CD4-positive, alpha-beta T cell treated with Interleukin-4 for 1 hour (primary cell): ENCODE results near the gene TBCK.
"Not testable (repeated sequence)": the region's sequence is repeated elsewhere in the genome, so short reads cannot be mapped to it uniquely, and the experiment has no call there.

ENCODE experiments used
- DNase-seq, 2 donors: peaks; one replicate each; pipeline ENCODE4 v3.0.0-alpha.2; 2020 to 2022

The TBCK gene

DNA sequence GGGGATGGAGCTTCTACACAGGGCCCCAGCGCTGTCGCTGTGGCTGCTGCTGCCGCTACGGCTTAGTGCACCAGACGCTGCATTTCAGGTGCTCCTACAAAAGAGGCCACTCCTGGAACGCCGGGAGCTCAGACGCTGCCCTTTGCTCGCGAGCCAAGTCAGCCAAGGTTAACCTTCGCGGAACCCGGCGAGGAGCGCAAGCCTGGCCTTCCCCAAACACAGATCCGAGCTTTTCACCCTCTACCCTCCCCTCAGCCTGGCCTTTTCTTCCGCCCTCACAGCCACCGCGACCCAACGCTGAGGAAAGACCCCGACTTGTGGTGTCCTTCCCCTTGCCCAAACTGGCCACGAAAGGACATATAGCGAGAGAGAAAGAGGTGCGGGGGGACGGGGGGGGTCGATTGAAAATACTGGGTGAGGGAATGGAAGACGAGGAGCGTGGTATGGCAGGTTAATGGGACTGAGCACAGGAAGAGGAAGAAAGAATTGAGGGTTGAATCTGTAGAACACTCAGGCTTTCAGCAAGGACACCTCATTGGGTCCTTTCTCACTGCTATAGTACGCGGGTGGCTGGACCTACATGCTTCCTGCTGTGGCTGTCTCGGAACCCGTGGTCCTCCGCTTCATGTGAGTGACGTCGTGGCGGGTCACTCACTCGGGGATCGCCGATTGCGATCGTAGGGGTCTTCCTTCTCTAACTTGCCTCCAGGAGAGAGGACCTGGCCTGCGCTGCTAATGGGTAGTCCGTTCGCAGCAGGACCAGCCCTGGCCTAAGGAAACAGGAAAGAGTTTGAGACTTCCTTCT is at the start of gene TBCK, which contains the start of gene AIMP1:
Gene TBCK, minus strand, starts transcription at position 242 of the 805 bp plus-strand sequence. CDS start 7,249 bp downstream, outside the sequence.
Gene AIMP1, plus strand, starts transcription at position 583 of the 805 bp plus-strand sequence. CDS start 8,460 bp downstream, outside the sequence.
- DNase-seq: peak; percentile 92 to 94

DNA sequence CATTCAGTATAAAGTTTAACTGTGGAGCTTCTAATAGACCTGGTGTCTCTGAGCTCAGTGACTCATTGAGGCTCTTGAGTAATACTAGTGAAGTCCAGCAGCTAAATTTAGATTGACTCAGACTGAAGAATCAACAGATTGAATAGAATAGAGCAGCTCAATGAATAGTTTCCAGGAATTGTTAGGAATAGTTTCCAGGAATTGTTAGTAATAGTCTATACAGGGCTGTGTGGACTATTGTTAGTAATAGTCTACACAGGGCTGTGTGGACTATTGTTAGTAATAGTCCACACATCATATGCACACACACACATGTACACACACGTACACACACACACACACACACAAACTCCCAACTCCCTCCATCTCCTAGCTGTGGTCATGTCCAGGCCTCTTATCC is 49.6 kb upstream of the TBCK start:
- DNase-seq: no peak

DNA sequence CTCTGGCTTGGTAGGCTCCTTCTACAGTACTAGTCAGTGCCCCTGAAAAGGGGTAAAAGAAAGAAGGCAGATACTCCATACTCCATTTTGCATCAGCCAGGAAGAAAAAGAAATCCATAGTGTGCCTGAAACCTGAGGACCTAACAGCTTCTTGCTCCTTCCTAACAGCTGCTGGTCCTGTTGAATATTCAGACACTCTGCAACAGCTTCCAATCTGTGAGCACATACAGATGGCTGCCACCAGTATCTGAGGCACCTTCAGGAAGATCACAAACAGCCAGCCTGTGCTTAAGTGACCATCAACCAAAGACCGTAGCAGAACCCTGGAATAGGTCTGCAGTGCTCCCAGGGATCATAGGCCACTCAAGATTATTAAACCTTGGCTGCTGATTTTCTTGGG is 48.3 kb upstream of the TBCK start:
- DNase-seq: no peak

DNA sequence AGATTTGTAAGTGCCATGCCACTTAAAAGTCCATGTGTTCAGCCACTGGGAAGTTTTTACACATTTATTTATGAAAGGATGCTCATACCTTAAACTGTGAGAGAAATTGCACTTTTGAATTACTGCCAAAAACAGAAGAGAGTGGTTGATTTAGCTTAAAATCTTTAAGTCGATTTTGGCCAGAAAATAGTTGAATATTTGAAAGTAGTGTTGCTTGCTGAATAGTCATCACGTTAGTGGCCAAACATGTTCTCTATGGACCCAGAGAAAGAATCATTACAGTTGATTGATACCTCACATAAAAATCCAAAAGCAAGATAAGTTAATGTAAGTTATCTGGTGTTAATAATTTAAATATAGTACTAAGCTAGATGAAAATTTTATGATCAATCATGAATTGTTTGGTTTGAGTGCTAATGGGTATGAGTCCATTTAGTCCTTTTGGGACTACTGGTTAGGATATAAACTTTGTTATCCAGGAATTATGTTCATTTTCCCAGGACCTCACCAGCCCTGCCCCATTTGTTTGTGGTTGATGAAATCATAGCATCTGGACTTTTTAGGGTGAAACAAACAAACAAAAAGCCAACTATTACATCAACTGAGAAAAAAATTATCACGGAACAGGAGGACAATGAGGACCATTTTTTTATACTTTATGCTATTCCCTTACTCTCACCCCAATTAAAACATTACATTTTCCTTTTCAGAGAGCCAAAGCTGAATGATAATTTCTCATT is 46.2 kb upstream of the TBCK start:
- DNase-seq: no peak

DNA sequence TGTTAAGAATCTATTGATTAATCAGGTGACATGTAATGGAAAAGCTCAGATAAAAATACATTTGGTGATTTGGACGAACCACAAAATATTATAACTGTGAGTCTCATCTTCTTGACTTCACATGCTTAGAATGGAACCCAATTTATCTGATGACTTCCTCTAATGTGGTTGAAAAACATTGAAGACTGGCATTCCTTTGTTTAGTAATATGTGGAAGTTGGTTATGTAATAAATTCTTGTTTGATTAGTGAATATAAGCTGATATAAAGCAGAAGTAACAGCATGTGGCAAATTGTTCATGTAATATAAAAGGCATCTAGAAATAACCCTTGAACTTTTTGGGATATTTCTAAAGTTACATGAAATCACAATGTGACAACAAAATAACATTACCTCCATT is 42.9 kb upstream of the TBCK start:
- no peak for DNase-seq

DNA sequence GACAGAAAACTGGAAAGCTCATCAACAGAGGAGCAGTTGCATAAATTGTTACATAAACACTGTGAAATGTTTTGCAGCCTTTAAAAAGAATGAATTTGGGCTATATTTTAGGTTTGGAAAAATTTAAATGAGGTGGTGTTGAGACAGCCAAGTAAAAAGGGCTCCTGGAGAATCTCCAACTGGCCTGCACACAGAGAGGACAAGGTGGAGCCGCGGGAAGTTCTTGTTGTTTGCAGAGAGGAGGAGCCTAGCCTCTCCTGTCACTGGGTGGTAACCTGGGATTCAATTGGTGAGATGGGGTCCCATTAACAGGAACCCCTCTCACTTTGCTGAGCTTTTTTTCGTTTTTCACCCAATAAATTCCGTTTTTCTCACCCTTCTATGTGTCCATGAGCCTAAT is 39.2 kb upstream of the TBCK start:
- no peak for DNase-seq

DNA sequence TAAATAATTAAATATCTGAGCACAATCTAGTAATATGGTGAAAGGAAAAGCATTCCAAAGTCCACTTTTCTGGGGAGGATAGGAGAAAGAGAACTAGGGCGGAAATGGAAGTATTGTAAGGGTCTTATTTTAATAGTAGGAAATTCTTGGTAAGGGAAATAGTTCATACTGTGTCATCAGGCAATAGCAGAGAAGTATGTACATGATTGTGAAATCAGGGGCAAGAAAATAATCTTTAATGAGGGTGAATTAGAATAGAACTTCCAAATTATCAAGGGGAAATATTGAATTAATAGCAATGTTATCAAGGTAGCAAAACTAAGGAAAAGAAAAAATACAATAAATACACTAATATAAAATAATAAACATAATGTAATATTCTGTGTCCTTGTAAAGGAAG is 37.8 kb upstream of the TBCK start:
- DNase-seq: no peak

DNA sequence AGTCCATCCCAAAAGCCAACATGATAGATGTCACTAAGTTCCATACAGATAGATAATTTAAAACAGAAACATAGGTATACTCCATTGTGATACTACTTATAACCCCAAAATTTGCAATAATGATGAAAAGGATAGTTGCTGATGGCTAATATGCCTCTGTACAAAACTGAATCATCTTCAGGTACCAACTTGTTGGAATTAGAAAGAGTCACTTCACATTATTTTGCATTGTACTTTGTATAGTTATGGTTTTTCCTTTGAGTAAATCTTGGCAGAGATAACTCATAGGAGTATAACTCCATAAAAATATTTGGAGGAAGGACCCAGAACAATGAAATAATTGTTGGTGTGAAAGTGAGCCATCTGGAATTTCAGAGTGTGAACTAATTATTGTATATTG is 35.0 kb upstream of the TBCK start:
- DNase-seq: no peak

DNA sequence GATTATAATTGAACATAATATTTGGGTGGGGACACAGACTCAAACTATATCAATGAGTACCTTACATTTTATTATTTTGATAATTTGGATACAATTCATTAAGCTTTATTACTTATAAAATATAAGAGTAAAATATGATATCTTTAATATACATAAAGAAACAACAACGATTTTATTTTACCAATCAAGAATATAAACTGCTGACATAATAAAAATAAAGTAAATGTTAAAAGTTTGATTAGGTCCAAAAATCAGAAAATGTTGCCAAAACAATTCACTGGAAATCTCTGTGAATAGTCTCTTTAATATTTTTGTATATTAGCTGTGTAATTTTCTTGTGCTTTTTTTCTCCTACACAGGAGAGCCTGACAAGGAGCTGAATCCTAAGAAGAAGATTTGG is 31.2 kb upstream of the TBCK start:
- no peak for DNase-seq

DNA sequence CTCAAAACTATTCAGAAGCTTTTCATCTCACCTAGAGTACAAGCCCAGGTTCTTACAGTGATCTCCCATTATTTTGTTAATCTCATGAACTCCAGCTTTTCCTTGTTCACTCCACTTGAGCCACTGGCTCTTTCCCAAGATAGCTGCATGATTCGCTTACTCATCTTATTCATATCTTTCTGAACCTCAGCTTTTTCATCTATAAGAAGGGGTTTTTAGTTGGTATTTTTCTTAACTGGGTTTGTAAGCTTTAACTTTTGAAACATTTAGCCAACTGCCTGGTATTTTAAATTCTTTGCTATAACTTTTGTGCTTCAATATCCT is 28.6 kb upstream of the TBCK start:
- DNase-seq: no peak

DNA sequence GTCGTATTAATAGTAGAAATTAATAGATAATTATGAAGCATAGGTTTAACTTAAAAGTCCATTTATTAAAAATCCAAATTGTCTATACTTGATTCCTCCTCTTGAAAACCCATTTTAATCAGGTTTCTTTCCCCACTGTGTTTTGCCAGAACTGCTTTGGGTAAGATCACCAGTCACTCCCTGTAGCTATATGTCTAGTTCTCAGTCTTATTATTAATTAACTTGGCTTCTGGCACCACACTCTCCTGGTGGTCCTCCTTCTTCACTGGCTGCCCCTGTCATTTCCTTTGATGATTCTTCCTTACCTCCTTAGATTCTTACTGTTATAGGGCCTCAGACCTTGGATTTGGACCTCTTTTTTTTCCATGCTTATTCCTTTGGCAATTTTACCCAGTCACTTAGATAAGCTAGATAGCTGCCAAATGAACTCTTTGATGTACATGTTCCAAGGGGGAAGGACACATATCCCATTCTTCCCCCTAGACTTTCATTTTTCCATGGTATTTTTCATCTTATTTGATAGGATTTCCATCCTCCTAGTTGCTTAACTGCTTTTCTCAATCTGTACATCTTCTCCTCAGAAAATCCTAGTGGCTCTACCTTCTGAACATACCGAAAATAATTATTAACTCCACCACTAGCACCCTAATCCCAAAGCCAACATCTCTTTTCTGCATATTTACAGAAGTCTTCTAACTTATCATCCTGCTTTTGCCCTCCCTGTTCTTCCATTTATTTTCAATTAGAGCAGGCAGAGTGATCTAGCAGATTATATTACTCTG is 28.0 kb upstream of the TBCK start:
- DNase-seq: no peak

DNA sequence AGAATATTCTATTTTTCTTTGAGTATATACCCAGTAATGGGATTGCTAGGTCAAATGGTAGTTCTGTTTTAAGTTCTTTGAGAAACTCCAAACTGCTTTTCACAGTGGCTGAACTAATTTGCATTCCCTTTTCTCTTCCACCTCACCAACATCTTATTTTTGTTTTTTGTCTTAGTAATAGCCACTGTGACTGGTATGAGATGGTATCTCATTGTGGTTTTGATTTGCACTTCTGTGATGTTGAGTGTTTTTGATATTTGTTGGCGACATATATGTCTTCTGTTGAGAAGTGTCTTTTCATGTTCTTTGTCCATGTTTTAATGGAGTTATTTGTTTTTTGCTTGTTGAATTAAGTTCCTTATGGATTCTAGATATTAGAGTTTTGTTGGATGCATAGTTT is 24.8 kb upstream of the TBCK start:
- DNase-seq: no peak

DNA sequence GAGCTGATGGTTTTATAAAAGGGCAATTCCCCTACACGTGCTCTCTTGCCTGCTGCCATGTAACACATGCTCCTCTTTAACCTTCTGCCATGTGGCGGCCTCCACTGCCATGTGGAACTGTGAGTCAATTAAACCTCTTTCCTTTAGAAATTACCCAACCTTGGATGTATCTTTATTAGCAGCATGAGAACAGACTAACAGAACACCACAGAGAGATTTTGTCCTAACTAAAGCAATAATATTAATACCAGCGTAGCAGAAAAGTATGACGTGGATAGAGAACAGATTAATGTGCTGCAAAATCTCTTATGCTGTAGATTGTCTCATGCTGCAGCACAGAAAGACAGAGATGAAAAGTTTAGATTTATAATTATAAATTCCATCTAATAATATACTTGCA is 23.4 kb upstream of the TBCK start:
- DNase-seq: no peak

DNA sequence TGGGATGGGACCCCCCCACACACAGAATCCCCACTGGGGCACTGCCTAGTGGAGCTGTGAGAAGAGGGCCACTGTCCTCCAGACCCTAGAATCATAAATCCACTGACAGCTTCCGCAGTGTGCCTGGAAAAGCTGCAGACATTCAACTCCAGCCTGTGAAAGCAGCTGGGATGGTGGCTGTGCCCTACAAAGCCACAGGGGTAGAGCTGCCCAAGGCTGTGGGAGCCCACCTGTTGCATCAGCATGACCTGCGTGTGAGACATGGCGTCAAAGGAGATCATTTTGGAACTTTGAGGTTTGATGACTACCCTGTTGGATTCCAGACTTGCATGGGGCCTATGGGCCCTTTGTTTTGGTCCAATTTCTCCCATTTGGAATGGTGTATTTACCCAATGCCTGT is 22.7 kb upstream of the TBCK start:
- no peak for DNase-seq

DNA sequence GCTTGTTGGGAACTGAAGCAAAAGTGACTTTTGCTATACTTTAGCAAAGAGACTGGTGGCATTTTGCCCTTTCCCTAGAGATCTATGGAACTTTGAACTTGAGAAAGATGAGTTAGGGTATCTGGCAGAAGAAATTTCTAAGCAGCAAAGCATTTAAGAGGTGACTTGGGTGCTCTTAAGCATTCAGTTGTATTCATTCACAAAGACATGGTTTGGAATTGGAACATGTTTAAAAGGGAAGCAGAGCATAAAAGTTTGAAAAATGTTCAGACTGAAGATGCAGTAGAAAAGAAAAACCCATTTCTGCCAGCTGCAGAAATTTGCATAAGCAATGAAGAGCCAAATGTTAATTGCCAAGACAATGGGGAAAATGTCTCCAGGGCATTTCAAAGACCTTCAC is 21.9 kb upstream of the TBCK start:
- no peak for DNase-seq

DNA sequence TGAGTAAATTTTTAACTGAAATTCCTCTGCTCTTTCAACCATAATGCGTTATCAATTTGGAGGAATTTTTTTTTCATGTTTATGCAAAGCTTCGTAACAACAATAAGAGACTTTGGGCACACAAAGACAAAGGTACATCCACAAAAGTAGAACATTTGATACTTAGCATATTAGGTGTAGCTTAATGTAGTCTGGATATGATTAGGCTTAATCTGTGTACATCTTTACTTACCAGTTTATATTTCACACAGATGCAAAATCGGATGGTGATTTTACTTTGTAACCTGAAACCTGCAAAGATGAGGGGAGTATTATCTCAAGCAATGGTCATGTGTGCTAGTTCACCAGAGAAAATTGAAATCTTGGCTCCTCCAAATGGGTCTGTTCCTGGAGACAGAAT is 20.6 kb upstream of the TBCK start:
- no peak for DNase-seq

DNA sequence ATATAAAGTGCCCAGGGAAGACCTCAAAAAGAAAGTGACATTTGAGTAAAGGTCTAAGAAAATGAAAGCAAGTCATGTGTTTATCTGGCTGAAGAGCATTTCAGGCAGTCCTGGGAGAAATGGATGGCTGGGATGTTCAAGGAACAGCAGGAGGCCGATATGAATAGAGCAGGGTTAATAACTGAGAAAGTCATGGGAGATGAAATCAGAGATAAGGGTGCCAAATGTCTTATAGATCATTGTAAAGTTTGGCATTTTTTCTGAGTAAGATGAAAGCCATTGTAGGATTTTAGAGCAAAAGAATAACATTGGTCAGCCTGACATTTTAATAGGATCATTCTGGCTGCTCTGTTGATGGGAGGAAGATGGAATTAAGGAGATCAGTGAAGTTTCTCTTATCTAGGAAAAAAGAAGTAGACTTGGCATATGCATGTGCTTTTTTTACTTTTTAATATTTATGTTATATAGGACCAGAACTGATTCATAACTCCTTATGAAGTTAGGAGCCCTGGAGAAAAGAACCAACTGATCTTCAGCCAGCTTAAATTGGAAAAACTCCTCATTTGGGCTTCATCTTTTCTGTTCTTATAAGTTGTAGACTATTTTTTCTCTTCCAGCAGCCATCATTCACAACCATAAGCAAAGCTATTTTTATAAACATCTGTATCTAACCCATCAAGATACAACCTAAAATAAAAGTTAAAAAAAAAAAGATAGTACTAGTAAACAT is 18.9 kb upstream of the TBCK start:
- no peak for DNase-seq

DNA sequence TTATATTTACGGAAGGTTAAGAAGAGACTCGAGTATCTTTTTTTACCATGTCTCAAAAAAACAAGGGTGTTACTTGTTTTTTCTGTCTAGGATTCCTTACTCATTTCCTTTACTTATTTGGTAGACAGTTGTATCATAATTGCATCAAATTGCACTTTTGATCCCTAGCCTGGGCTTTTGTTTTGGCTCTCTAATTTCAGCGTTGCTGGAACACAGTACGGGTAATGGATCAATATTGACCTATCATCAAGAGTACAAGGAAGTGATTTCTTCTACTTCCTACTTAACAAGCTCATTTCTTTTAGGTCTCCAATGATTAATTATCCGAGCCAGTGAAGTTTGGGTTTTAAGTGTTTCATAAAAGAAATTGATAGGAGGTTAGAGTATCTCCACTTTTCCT is 17.2 kb upstream of the TBCK start:
- no peak for DNase-seq

DNA sequence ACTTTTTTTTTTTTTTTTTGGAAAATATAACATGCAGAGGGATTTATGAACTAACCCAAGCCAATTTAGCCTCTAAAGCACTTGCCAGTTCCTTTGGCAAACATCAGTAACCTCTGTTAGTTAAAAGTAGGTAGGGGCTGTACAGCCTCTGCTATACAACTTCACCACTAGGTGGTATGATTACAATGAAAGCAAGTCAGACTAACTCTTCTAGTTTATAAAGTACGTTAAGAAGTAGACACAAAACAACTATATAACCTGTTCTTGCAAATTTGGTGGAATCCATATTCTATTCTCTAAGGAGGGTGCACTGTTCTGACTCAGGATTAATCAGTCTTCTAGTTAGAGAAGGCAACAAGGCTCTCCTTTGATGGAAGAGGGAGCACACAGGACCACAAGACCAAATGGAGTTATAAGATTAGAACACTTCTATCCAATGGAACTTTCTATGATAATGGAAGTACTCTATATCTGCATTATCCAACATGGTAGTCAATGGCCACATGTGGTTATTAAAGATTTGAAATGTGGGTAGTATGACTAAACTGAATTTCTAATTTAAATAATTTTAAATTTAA is 13.1 kb upstream of the TBCK start:
- peak in 1 of 2 donors; percentile 46 for DNase-seq

DNA sequence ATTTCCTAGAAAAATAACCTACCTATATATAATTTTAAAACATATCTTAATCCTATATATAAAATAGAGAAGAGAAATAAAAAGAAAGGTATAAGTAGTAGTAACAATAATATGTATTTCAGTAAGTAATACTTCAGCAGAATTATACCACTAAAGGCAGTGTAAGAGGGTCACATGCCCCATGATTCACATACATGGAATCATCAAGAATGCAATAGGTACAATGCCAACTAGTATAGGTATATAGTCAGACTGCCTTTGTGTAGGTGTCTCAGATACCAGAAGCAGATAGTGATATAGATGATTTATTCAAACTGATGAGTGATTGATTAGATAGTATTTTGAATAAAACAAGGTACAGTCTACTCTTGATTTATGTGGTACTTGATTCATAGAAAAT is 9.8 kb upstream of the TBCK start:
- no peak for DNase-seq

DNA sequence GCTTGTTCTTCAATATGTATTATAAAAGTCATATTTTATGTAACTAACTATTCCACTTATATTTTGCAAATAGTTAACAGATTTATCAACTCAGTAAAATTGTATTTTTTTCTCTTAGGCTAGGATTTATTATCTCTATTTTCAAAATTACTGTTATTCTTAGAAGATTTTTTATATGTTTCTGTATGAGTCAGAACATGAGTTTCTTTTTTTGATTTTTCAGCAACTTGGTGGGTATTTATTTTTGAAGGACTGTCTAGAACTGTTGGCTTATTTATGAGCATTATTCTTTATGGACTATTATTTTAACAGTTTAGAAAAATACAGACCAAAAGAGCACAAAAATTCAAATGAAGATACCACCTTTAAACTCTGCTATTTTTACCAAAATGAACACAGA is 7.1 kb upstream of the TBCK start:
- no peak for DNase-seq

DNA sequence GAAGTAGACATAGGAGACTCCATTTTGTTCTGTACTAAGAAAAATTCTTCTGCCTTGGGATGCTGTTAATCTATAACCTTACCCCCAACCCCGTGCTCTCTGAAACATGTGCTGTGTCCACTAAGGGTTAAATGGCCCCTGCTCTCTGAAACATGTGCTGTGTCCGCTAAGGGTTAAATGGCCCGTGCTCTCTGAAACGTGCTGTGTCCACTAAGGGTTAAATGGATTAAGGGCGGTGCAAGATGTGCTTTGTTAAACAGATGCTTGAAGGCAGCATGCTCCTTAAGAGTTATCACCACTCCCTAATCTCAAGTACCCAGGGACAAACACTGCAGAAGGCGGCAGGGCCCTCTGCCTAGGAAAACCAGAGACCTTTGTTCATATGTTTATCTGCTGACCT is 5.8 kb upstream of the TBCK start:
- DNase-seq: not testable (repeated sequence)

DNA sequence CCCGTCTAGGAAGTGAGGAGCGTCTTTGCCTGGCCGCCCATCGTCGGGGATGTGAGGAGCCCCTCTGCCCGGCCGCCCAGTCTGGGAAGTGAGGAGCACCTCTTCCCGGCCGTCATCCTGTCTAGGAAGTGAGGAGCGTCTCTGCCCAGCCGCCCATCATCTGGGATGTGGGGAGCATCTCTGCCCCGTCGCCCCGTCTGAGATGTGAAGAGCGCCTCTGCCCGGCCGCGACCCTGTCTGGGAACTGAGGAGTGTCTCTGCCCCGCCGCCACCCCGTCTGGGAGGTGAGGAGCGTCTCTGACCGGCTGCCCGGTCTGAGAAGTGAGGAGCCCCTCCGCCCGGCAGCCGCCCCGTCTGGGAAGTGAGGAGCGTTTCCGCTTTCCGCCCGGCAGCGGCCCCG is 5.2 kb upstream of the TBCK start:
- not testable (repeated sequence) for DNase-seq
